ENCODE data around the gene TMPRSS2.

TMPRSS2 gene

GRCh38 chr21:41518757-41519156 lies 10.8 kb upstream of the TMPRSS2 start:
- ChIA-PET POLR2A (no interaction called here), CTCF (interaction anchor here (0.6 kb wide), 1 partner anchor 318 kb away, joined by 3 read pairs; no protein-coding TSS in a partner anchor)
- H3K4me1 ChIP-seq (ENCODE audit: control insufficient read depth, insufficient read depth, low read length) = no peaks in the 10 kb centered on the region
- no peaks in the 10 kb centered on the region; the same call in 1 of the 2 replicates for H3K9me3 ChIP-seq (ENCODE audit: control insufficient read depth, insufficient read depth, low read depth, low read length)
- no peaks in the 10 kb centered on the region for H3K36me3 ChIP-seq (ENCODE audit: control insufficient read depth in 2 of 2, insufficient read depth in 1 of 2, low read length in 2 of 2)
- H3K27ac ChIP-seq (ENCODE audit: extremely low read depth, low read depth, low read length) = no peak overlapping the region
- TF ChIP-seq ZNF544 (tag by site-specific recombination; IDR thresholded peaks at IDR 0.05) (no peak), ZNF394 (tag by site-specific recombination; IDR thresholded peaks at IDR 0.05; ENCODE audit: borderline replicate concordance) (no peak), ZNF202 (tag by site-specific recombination; IDR thresholded peaks at IDR 0.05; ENCODE audit: borderline replicate concordance) (no peak), ZFP3 (tag by site-specific recombination; IDR thresholded peaks at IDR 0.05; ENCODE audit: low read depth) (no peak), YY2 (tag by site-specific recombination; IDR thresholded peaks at IDR 0.05) (no peak), ZBTB20 (tag by site-specific recombination; IDR thresholded peaks at IDR 0.05) (no peak), ZNF391 (tag by site-specific recombination; IDR thresholded peaks at IDR 0.05; ENCODE audit: borderline replicate concordance, low read depth) (no peak), ZNF157 (tag by site-specific recombination; IDR thresholded peaks at IDR 0.05) (no peak)
- TF ChIP-seq, protein P1, sequence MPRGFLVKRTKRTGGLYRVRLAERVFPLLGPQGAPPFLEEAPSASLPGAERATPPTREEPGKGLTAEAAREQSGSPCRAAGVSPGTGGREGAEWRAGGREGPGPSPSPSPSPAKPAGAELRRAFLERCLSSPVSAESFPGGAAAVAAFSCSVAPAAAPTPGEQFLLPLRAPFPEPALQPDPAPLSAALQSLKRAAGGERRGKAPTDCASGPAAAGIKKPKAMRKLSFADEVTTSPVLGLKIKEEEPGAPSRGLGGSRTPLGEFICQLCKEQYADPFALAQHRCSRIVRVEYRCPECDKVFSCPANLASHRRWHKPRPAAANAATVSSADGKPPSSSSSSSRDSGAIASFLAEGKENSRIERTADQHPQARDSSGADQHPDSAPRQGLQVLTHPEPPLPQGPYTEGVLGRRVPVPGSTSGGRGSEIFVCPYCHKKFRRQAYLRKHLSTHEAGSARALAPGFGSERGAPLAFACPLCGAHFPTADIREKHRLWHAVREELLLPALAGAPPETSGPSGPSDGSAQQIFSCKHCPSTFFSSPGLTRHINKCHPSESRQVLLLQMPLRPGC (tag by site-specific recombination; IDR thresholded peaks at IDR 0.05) = no peak
- no peak overlapping the region for H3K4me3 ChIP-seq (ENCODE audit: low read depth, low read length)

GRCh38 chr21:41511858-41512257 lies 3.9 kb upstream of the TMPRSS2 start:
- Histone ChIP-seq H3K4me3 (ENCODE audit: low read depth, low read length) (no peak overlapping the region), H3K9me3 (ENCODE audit: control insufficient read depth, insufficient read depth, low read depth, low read length) (no peaks in the 10 kb centered on the region; the same call in 1 of the 2 replicates), H3K4me1 (ENCODE audit: control insufficient read depth, insufficient read depth, low read length) (no peaks in the 10 kb centered on the region; the same call in 1 of the 2 replicates), H3K36me3 (ENCODE audit: control insufficient read depth in 2 of 2, insufficient read depth in 1 of 2, low read length in 2 of 2) (no peaks in the 10 kb centered on the region), H3K27ac (ENCODE audit: extremely low read depth, low read depth, low read length) (no peak overlapping the region)
- TF ChIP-seq ZNF140 (tag by site-specific recombination; IDR thresholded peaks at IDR 0.05) (no peak), ZNF585B (tag by site-specific recombination; IDR thresholded peaks at IDR 0.05) (no peak), TCF7L2 (IDR thresholded peaks at IDR 0.05; ENCODE audit: borderline replicate concordance, low read depth, low read length) (no peak), ZNF660 (tag by site-specific recombination; IDR thresholded peaks at IDR 0.05) (no peak), ZNF350 (tag by site-specific recombination; IDR thresholded peaks at IDR 0.05) (no peak), GLIS1 (tag by site-specific recombination; IDR thresholded peaks at IDR 0.05) (peak; percentile 82)
- ChIA-PET POLR2A (no interaction called here), CTCF (no interaction called here)

GRCh38 chr21:41510500-41510899 lies 2.5 kb upstream of the TMPRSS2 start:
- Histone ChIP-seq H3K27ac (ENCODE audit: extremely low read depth, low read depth, low read length) (no peak overlapping the region), H3K4me1 (ENCODE audit: control insufficient read depth, insufficient read depth, low read length) (no peaks in the 10 kb centered on the region; the same call in 1 of the 2 replicates), H3K4me3 (ENCODE audit: low read depth, low read length) (no peak overlapping the region), H3K9me3 (ENCODE audit: control insufficient read depth, insufficient read depth, low read depth, low read length) (no peaks in the 10 kb centered on the region), H3K36me3 (ENCODE audit: control insufficient read depth in 2 of 2, insufficient read depth in 1 of 2, low read length in 2 of 2) (no peaks in the 10 kb centered on the region)
- TF ChIP-seq ZNF658 (tag by site-specific recombination; IDR thresholded peaks at IDR 0.05) (no peak), ZNF140 (tag by site-specific recombination; IDR thresholded peaks at IDR 0.05) (no peak), ZNF701 (tag by site-specific recombination; IDR thresholded peaks at IDR 0.05) (no peak)
- ChIA-PET CTCF (no interaction called here), POLR2A (no interaction called here)

DNA sequence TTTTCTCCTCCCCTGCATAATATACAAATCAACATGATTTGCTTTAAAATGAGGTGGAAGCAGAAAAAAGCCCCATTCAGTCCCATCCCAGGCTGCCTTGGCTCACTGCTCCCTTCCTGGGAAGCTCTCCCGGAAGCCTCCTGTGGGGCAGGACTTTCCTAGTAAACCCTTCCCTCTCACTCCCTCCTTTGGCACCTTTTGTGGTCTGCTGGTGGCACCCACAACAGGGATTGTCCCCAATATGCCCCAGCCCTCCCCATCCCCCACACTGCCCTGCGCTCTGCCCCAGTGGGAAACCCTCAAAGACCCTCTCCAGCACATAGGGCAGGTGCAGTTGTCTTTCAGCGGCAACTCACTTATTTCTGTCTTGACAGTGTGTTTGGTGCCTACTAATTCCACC lies 1.8 kb upstream of the TMPRSS2 start:
- H3K36me3 ChIP-seq (ENCODE audit: control insufficient read depth in 2 of 2, insufficient read depth in 1 of 2, low read length in 2 of 2) = no peaks in the 10 kb centered on the region
- H3K4me3 ChIP-seq (ENCODE audit: low read depth, low read length) = no peak overlapping the region
- ChIA-PET CTCF (no interaction called here), POLR2A (no interaction called here)
- H3K27ac ChIP-seq (ENCODE audit: extremely low read depth, low read depth, low read length) = no peak overlapping the region
- no peaks in the 10 kb centered on the region for H3K9me3 ChIP-seq (ENCODE audit: control insufficient read depth, insufficient read depth, low read depth, low read length)
- TF ChIP-seq ZNF341 (tag by site-specific recombination; IDR thresholded peaks at IDR 0.05; ENCODE audit: low read depth) = no peak
- H3K4me1 ChIP-seq (ENCODE audit: control insufficient read depth, insufficient read depth, low read length) = no peaks in the 10 kb centered on the region; the same call in 1 of the 2 replicates

Measured in HEK293 (cell line).